Esophagus muscularis mucosa (tissue), 3 donors: Measurements from ENCODE around the gene DPP4.

Experiments used
- POLR2A ChIP-seq: fragments of 450-650 bp; IDR thresholded peaks from one replicate; pipeline ENCODE4 v1.6.1; 2017; ENCODE audit warnings: antibody characterized with exemption, moderate library complexity, mild to moderate bottlenecking, low read depth
- TF ChIP-seq, protein P1 (sequence below), 3 experiments: fragments of 200-600 bp in 2 of 3; fragments of 450-650 bp in 1 of 3; sonication (generic) in 2 of 3; IDR thresholded peaks; one replicate each; pipeline ENCODE4 v1.5.1; 2017 to 2019; ENCODE audit warnings: antibody characterized with exemption in 3 of 3, mild to moderate bottlenecking in 2 of 3, moderate library complexity in 1 of 3

DNA sequence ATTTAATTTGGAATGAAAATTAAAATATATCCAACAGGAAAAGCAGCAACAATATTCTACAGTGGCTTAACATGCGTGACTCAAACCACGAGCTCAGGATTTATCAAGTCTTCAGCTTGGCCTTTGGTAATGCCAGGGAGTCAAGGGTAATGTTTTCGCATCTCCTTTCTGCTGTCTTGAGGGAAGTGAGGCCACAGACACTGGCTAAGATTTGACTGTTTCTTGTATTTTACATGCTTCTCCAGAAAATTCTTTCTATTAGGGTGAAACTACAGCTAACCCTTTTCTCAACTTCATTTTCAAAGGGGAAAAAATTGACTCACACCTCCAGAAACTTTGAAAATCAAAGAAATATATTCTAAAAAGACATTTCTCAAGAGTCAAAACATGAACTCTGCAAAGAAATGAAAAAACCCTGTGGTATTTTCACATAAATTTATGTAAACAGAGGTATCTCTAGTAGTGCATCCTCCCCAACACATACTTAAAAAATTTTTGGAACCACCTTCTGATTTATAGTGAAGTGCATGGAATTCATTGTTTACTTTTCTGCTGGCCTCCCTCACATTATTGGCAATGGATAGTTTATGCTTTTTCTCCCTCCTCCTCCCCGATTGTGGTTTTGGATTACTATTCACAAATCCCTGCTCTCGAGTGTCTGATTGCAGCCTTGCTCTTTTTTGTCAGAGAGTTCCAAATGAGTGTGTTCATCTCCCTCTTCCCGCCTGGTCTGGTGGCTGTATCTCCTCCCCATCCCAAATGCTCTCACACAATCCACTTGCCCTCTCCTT lies 48.7 kb downstream of the DPP4 start:
- TF ChIP-seq, protein P1, sequence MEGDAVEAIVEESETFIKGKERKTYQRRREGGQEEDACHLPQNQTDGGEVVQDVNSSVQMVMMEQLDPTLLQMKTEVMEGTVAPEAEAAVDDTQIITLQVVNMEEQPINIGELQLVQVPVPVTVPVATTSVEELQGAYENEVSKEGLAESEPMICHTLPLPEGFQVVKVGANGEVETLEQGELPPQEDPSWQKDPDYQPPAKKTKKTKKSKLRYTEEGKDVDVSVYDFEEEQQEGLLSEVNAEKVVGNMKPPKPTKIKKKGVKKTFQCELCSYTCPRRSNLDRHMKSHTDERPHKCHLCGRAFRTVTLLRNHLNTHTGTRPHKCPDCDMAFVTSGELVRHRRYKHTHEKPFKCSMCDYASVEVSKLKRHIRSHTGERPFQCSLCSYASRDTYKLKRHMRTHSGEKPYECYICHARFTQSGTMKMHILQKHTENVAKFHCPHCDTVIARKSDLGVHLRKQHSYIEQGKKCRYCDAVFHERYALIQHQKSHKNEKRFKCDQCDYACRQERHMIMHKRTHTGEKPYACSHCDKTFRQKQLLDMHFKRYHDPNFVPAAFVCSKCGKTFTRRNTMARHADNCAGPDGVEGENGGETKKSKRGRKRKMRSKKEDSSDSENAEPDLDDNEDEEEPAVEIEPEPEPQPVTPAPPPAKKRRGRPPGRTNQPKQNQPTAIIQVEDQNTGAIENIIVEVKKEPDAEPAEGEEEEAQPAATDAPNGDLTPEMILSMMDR (IDR thresholded peaks at IDR 0.05): no peak
- no peak for TF ChIP-seq POLR2A
